Hepatocyte (in vitro differentiated cells): ENCODE results near the gene CYS1.

Source experiments
- CTCF ChIP-seq: fragments of 200-600 bp; sonication (generic); IDR thresholded peaks from 2 replicates; pipeline ENCODE4 v1.5.1; 2016; ENCODE audit warnings: antibody characterized with exemption, mild to moderate bottlenecking; ENCODE audit not compliant: poor library complexity
- EZH2 ChIP-seq: fragments of 200-600 bp; sonication (generic); IDR thresholded peaks from 2 replicates; pipeline ENCODE4 v1.6.1; 2016; ENCODE audit warnings: antibody characterized with exemption, mild to moderate bottlenecking, borderline replicate concordance
- EZH2phosphoT487 ChIP-seq: fragments of 200-600 bp; sonication (generic); IDR thresholded peaks from one replicate; pipeline ENCODE4 v1.6.1; 2018; ENCODE audit warnings: antibody characterized with exemption, mild to moderate bottlenecking, low read depth, moderate library complexity; ENCODE audit not compliant: unreplicated experiment, severe bottlenecking

- TF ChIP-seq EZH2phosphoT487 (no peak), CTCF (no peak), EZH2 (no peak)
Observed at GRCh38 chr2:10109311-10109710, 29.1 kb upstream of the CYS1 start.
